ENCODE data around the gene PRDM12.

Gene PRDM12

DNA sequence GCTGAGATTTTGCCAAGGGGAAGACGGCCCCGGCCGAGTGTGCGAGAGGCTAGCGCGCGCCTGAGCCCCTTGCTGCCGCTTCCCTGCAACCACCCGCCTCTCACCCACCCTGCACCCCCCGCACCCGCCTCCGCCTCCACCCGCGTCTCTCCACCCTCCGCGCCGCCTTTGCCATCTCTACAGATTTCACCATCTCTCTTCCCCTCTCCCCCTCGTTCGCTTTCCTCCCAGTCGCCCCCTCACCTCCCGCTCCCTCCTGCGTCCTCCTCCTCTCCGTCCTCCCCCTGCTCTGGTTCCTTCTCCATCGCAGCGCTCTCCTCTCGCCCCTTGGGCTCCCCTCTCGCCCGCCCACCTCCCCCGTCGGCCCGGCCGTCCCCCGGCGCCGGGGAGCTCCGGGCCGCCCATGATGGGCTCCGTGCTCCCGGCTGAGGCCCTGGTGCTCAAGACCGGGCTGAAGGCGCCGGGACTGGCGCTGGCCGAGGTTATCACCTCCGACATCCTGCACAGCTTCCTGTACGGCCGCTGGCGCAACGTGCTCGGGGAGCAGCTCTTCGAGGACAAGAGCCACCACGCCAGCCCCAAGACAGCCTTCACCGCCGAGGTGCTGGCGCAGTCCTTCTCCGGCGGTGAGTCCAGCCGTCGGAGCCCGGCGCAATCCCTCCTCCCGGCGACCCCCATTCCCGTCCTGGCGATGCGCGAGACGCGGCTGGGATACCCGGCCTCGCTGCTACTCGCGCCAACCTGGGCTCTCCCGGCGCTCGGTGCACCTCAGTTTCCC lies at the start of gene PRDM12:
PRDM12 (plus strand) TSS at position 344 of the 778 bp plus-strand sequence; CDS start at position 404, 60 bp downstream.
- TF ChIP-seq, protein P1, sequence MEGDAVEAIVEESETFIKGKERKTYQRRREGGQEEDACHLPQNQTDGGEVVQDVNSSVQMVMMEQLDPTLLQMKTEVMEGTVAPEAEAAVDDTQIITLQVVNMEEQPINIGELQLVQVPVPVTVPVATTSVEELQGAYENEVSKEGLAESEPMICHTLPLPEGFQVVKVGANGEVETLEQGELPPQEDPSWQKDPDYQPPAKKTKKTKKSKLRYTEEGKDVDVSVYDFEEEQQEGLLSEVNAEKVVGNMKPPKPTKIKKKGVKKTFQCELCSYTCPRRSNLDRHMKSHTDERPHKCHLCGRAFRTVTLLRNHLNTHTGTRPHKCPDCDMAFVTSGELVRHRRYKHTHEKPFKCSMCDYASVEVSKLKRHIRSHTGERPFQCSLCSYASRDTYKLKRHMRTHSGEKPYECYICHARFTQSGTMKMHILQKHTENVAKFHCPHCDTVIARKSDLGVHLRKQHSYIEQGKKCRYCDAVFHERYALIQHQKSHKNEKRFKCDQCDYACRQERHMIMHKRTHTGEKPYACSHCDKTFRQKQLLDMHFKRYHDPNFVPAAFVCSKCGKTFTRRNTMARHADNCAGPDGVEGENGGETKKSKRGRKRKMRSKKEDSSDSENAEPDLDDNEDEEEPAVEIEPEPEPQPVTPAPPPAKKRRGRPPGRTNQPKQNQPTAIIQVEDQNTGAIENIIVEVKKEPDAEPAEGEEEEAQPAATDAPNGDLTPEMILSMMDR (IDR thresholded peaks at IDR 0.05; ENCODE audit: insufficient read depth, missing control alignments) = no peak
- no peak for FAIRE-seq
- DNase-seq (ENCODE audit: insufficient read length, low spot score) = no peak

DNA sequence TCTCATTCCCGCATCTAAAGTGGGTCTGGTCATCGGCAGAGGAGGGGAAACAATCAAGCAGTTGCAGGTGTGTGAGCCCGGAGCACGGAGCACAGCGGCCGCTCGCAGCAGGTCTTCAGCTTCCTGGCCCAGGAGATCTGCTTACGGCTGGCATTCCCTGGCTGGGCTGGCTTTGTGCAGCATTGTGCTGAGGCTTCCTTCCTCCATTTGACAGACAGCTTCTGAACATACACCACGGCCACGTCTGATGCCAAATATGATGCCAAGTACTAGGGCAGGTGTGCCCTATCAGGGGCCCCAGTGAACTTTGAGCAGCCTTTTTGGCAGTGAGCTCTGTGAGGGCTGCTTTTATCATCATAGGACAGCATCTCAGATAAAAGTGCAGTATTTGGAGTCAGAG lies 47.9 kb upstream of the PRDM12 start:
- no peak for FAIRE-seq
- no peak for DNase-seq (ENCODE audit: insufficient read length, low spot score)
- TF ChIP-seq, protein P1 (IDR thresholded peaks at IDR 0.05; ENCODE audit: insufficient read depth, missing control alignments) = no peak

DNA sequence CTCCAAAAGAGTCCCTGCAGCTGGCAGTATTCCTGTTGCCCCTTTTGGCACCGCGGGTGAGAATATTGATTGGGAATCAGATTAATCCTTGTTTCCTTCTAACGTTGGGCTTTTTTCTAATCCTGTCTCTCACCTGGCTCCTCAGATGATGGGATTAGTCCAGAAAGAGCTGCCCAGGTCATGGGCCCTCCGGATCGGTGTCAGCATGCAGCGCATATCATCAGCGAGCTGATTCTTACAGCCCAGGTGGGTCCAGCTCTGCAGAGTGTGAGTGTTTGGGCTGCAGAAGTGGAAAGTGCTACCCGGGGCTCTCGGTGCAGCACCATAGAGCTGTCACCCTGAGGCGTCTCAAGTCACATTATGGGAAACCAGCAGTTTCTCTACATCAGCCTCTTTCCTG lies 40.9 kb upstream of the PRDM12 start:
- FAIRE-seq (peak; percentile 85), DNase-seq (ENCODE audit: insufficient read length, low spot score) (no peak)
- TF ChIP-seq, protein P1 (IDR thresholded peaks at IDR 0.05; ENCODE audit: insufficient read depth, missing control alignments) = no peak

DNA sequence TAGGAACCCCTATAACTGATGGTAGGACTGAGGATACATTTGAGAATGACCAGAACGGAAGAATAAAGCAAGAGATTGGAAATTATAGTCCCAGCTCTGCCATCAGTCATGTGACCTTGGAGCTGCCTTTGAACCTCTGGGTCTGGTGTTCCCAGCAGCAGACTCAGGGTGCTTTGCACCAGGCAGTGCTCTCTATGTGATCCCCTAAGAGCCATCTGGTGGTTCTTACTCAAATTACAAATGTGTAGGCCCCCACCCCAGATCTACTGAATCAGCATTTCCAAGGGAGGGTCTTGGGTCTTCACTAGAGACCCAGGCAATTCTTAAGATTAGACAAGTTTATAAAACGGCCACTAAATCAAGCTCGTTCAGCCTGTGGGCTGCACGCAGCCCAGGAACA lies 40.2 kb upstream of the PRDM12 start:
- TF ChIP-seq, protein P1 (IDR thresholded peaks at IDR 0.05; ENCODE audit: insufficient read depth, missing control alignments) = no peak
- no peak for FAIRE-seq
- no peak for DNase-seq (ENCODE audit: insufficient read length, low spot score)

DNA sequence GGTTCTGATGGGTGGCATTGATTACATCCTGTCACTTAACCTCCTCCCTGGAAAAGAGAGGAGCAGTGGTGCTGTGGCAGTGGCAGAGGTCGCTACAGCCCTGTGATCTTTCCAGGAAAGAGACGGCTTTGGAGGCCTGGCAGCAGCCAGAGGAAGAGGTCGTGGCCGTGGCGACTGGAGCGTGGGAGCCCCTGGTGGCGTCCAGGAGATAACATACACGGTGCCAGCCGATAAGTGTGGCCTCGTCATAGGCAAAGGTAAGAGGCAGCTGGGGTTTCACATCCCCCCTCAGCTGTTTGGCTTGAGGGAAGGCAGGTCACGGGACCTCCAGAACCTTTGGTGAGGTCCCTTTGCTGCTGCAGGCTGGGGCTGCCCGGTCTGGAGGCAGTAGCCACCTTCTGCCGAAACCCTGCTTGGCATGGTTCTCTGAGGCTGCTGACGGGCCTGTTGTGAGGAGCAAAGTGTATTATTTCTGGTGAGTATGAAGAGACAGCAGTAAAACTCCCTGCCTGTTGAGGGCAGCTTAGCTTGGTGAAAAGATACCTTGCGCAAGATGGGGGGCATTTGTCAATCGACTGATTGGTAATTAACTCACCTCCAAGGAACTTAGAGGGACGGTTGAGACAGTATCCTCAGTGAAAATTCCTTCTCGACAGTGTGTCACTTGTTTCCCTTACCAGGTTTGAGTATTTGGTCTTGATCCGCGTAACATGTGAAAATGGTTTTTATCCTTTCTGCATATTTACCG lies 38.0 kb upstream of the PRDM12 start:
- no peak for DNase-seq (ENCODE audit: insufficient read length, low spot score)
- TF ChIP-seq, protein P1 (IDR thresholded peaks at IDR 0.05; ENCODE audit: insufficient read depth, missing control alignments) = no peak
- no peak for FAIRE-seq

DNA sequence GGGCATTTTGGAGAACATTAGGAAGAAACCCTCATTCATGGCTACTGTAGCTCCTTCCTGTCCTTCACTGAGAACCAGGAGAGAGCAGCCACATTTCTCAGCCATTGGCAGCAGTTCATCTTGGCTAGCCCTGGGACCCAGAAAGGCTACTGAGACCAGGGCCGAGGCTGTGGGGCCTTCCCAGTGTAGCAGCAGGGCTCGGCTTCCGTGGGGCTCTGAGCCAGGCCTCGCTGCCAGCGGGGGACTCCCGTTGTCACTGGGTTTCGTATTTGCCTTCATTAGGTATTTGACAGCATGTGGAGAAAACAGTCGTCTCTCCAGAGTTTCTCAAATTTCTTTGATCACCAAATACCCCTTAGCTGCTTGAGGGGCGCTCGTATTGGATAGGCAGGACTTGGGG lies 37.3 kb upstream of the PRDM12 start:
- TF ChIP-seq, protein P1 (IDR thresholded peaks at IDR 0.05; ENCODE audit: insufficient read depth, missing control alignments) = no peak
- DNase-seq (ENCODE audit: insufficient read length, low spot score) (no peak), FAIRE-seq (no peak)

All from D721Med (cell line).